Calu3 (cell line): Measurements from ENCODE around the gene MAD2L2. TPM values are rescaled to one million over a fixed set of nuclear protein-coding genes. Genes with fewer than 3 reads are reported as not detected.

Source experiments
- Bru-seq: library from RNA; stranded (reverse); fragments of 400-500 nt; gene quantifications from one replicate; lab custom pipeline; 2021; lab: Mats Ljungman, UMichigan
- BruChase-seq, 2 experiments: library from RNA; stranded (reverse); fragments of 400-500 nt; gene quantifications; one replicate each; lab custom pipeline; 2021; lab: Mats Ljungman, UMichigan
- BruUV-seq: library from RNA; stranded (reverse); fragments of 400-500 nt; replicated peaks from 2 replicates; lab custom pipeline; 2021; lab: Mats Ljungman, UMichigan
- CTCF ChIA-PET: fragments of 300-600 bp; sonication (Branson Sonifier 250); formaldehyde crosslinking; loops from one replicate; lab custom pipeline; 2022; ENCODE audit warnings: antibody characterized with exemption; lab: Charles Lee
- DNase-seq: peaks from one replicate; pipeline ENCODE4 v3.0.0; 2022
- H3K27ac Mint-ChIP-seq: one replicate; pipeline ENCODE4 v1.8.0; 2022; ENCODE audit warnings: mixed read lengths; ENCODE audit not compliant: unreplicated experiment
- H3K27me3 Mint-ChIP-seq: one replicate; pipeline ENCODE4 v1.8.0; 2022; ENCODE audit warnings: mixed read lengths; ENCODE audit not compliant: unreplicated experiment
- H3K36me3 Mint-ChIP-seq: one replicate; pipeline ENCODE4 v1.8.0; 2022; ENCODE audit warnings: mild to moderate bottlenecking, moderate library complexity, mixed read lengths; ENCODE audit not compliant: insufficient read depth, unreplicated experiment
- H3K4me1 Mint-ChIP-seq: one replicate; pipeline ENCODE4 v1.8.0; 2022; ENCODE audit warnings: mild to moderate bottlenecking, low read depth, mixed read lengths; ENCODE audit not compliant: unreplicated experiment
- H3K4me3 Mint-ChIP-seq: one replicate; pipeline ENCODE4 v1.8.0; 2022; ENCODE audit warnings: mild to moderate bottlenecking, low read depth, moderate library complexity, mixed read lengths; ENCODE audit not compliant: unreplicated experiment
- H3K9me3 Mint-ChIP-seq: one replicate; pipeline ENCODE4 v1.8.0; 2022; ENCODE audit warnings: low read depth, mixed read lengths; ENCODE audit not compliant: unreplicated experiment
- CTCF ChIP-seq: fragments of 200-600 bp; IDR thresholded peaks from one replicate; pipeline ENCODE4 v1.8.0; 2022; ENCODE audit warnings: antibody characterized with exemption; ENCODE audit not compliant: unreplicated experiment
- intact Hi-C: fragments of 100-400 bp; cut with micrococcal nuclease; formaldehyde crosslinking; loops from one replicate; pipeline ENCODE4 v1.10.0; 2022; ENCODE audit not compliant: unreplicated experiment
- long read RNA-seq: library from polyadenylated mRNA; stranded (forward); transcript quantifications from one replicate; pipeline ENCODE4 v2.0.0, GENCODE V29; 2022
- total RNA-seq: library from RNA; stranded (reverse); gene quantifications from 2 replicates; pipeline ENCODE4 v1.2.3, GENCODE V29; 2022

MAD2L2 gene
- total RNA-seq = 19.2 and 23.4 TPM in 2 replicates
- percentile 30 among the genes with signal in this experiment for Bru-seq, nascent RNA
- percentile 42 among the genes with signal in this experiment for BruChase-seq, experiment 1, labeled RNA remaining after a 6-hour chase
- percentile 31 among the genes with signal in this experiment for BruChase-seq, experiment 2, labeled RNA remaining after a 2-hour chase
- long read RNA-seq, transcript MAD2L2-207 (9 exons, 1,118 nt) = major isoform, 43 of 52 reads
- long read RNA-seq, partial matches to known transcripts = 3 of 52 reads
- long read RNA-seq, other reads (novel, unspliced or antisense) = 6 of 52 reads

- CTCF ChIA-PET = interaction anchor here (0.8 to 1.0 kb wide), 2 partner anchors 12 to 38 kb away, joined by 3 read pairs; no protein-coding TSS in a partner anchor
- no TSS peak for BruUV-seq
- intact Hi-C loops = no loop called here
Measured at GRCh38 chr1:11681071-11681771, at the start of gene MAD2L2. Gene MAD2L2, minus strand, starts transcription at chr1:11681148. Its CDS starts 547 bp downstream, at chr1:11680601.

GRCh38 chr1:11730429-11730891 is 49.5 kb upstream of the MAD2L2 start:
- BruUV-seq = no TSS peak
- H3K4me1 Mint-ChIP-seq = peaks cover 1% of the 10 kb centered on the region
- no peak overlapping the region for H3K4me3 Mint-ChIP-seq
- peaks cover 3% of the 10 kb centered on the region for H3K36me3 Mint-ChIP-seq
- TF ChIP-seq CTCF = no peak
- DNase-seq = no peak
- H3K9me3 Mint-ChIP-seq = no peaks in the 10 kb centered on the region
- CTCF ChIA-PET = no interaction called here
- intact Hi-C loops = no loop called here
- no peak overlapping the region for H3K27ac Mint-ChIP-seq
- H3K27me3 Mint-ChIP-seq = no peaks in the 10 kb centered on the region

More at GRCh38 chr1:11681071-11681771, at the start of gene MAD2L2:
- Mint-ChIP-seq H3K27ac (no peak within 1 kb of the TSS), H3K4me1 (no peaks in the 10 kb centered on the region), H3K27me3 (peaks cover 18% of the 10 kb centered on the region), H3K9me3 (no peaks in the 10 kb centered on the region), H3K4me3 (peak within 1 kb of the TSS; percentile 92), H3K36me3 (peaks cover 19% of the 10 kb centered on the region)
- DNase-seq = peak; percentile 81
- TF ChIP-seq CTCF = no peak

GRCh38 chr1:11729498-11730428 is 48.8 kb upstream of the MAD2L2 start:
- no peaks in the 10 kb centered on the region for H3K4me1 Mint-ChIP-seq
- intact Hi-C loops = no loop called here
- DNase-seq = no peak
- no peaks in the 10 kb centered on the region for H3K27me3 Mint-ChIP-seq
- TF ChIP-seq CTCF = no peak
- CTCF ChIA-PET = no interaction called here
- no peak overlapping the region for H3K4me3 Mint-ChIP-seq
- H3K9me3 Mint-ChIP-seq = no peaks in the 10 kb centered on the region
- BruUV-seq = no TSS peak
- no peak overlapping the region for H3K27ac Mint-ChIP-seq
- H3K36me3 Mint-ChIP-seq = no peaks in the 10 kb centered on the region

- intact Hi-C loops = no loop called here
- no TSS peak for BruUV-seq
- Mint-ChIP-seq H3K9me3 (no peaks in the 10 kb centered on the region), H3K27me3 (no peaks in the 10 kb centered on the region), H3K4me3 (no peak overlapping the region), H3K4me1 (no peaks in the 10 kb centered on the region), H3K27ac (no peak overlapping the region), H3K36me3 (no peaks in the 10 kb centered on the region)
- TF ChIP-seq CTCF = no peak
- CTCF ChIA-PET = no interaction called here
- no peak for DNase-seq
Measured at GRCh38 chr1:11729155-11729497, 48.2 kb upstream of the MAD2L2 start.
